ENCODE data around the gene TCHH.

Gene TCHH

GRCh38 chr1:152118915-152119314 lies 3.7 kb upstream of the TCHH start:
- H3K36me3 ChIP-seq (ENCODE audit: control insufficient read depth in 2 of 2, insufficient read depth in 1 of 2, low read length in 2 of 2) = no peaks in the 10 kb centered on the region
- no peak for TF ChIP-seq ZNF510 (tag by site-specific recombination; IDR thresholded peaks at IDR 0.05; ENCODE audit: insufficient replicate concordance)
- CTCF ChIA-PET = interaction anchor here (1.3 to 2.8 kb wide), 3 partner anchors 23 to 67 kb away, joined by 7 to 8 read pairs (median 7); no protein-coding TSS in a partner anchor
- H3K9me3 ChIP-seq (ENCODE audit: control insufficient read depth, insufficient read depth, low read depth, low read length) = no peaks in the 10 kb centered on the region
- no peak overlapping the region for H3K27ac ChIP-seq (ENCODE audit: extremely low read depth, low read depth, low read length)
- H3K4me3 ChIP-seq (ENCODE audit: low read depth, low read length) = no peak overlapping the region
- POLR2A ChIA-PET = no interaction called here
- H3K4me1 ChIP-seq (ENCODE audit: control insufficient read depth, insufficient read depth, low read length) = no peaks in the 10 kb centered on the region

- POLR2A ChIA-PET = no interaction called here
- Histone ChIP-seq H3K27ac (ENCODE audit: extremely low read depth, low read depth, low read length) (no peak overlapping the region), H3K4me3 (ENCODE audit: low read depth, low read length) (peak overlapping the region; percentile 39; the same call in 1 of the 2 replicates), H3K36me3 (ENCODE audit: control insufficient read depth in 2 of 2, insufficient read depth in 1 of 2, low read length in 2 of 2) (no peaks in the 10 kb centered on the region), H3K4me1 (ENCODE audit: control insufficient read depth, insufficient read depth, low read length) (peaks cover 4% of the 10 kb centered on the region; the same call in 1 of the 2 replicates), H3K9me3 (ENCODE audit: control insufficient read depth, insufficient read depth, low read depth, low read length) (no peaks in the 10 kb centered on the region)
- TF ChIP-seq ZNF341 (tag by site-specific recombination; IDR thresholded peaks at IDR 0.05; ENCODE audit: low read depth) = no peak
- no peak for TF ChIP-seq ZNF571 (tag by site-specific recombination; IDR thresholded peaks at IDR 0.05)
- CTCF ChIA-PET = interaction anchor here (0.8 to 9.4 kb wide), 6 partner anchors 43 to 403 kb away, joined by 3 to 66 read pairs (median 4); no protein-coding TSS in a partner anchor
These were observed 2.3 kb downstream of the TCHH start for GRCh38 chr1:152112885-152113432.

- peaks cover 4% of the 10 kb centered on the region; the same call in 1 of the 2 replicates for H3K4me1 ChIP-seq (ENCODE audit: control insufficient read depth, insufficient read depth, low read length)
- ChIA-PET CTCF (interaction anchor here (0.7 to 9.4 kb wide), 8 partner anchors 43 to 404 kb away, joined by 3 to 66 read pairs (median 4); no protein-coding TSS in a partner anchor), POLR2A (interaction anchor here (0.6 kb wide), 1 partner anchor 629 kb away, joined by 8 read pairs; no protein-coding TSS in a partner anchor)
- no peaks in the 10 kb centered on the region for H3K9me3 ChIP-seq (ENCODE audit: control insufficient read depth, insufficient read depth, low read depth, low read length)
- H3K36me3 ChIP-seq (ENCODE audit: control insufficient read depth in 2 of 2, insufficient read depth in 1 of 2, low read length in 2 of 2) = no peaks in the 10 kb centered on the region
- peak overlapping the region; percentile 39 for H3K4me3 ChIP-seq (ENCODE audit: low read depth, low read length)
- H3K27ac ChIP-seq (ENCODE audit: extremely low read depth, low read depth, low read length) = no peak overlapping the region
- TF ChIP-seq YY2 (tag by site-specific recombination; IDR thresholded peaks at IDR 0.05) (0 out of 2 replicates have a peak, but pooled peaks have one; percentile 37), KLF7 (tag by site-specific recombination; IDR thresholded peaks at IDR 0.05; ENCODE audit: borderline replicate concordance) (no peak), ZNF677 (tag by site-specific recombination; IDR thresholded peaks at IDR 0.05) (no peak), ZNF138 (tag by site-specific recombination; IDR thresholded peaks at IDR 0.05; ENCODE audit: borderline replicate concordance) (no peak), ZNF488 (tag by site-specific recombination; IDR thresholded peaks at IDR 0.05) (no peak), ZNF449 (tag by site-specific recombination; IDR thresholded peaks at IDR 0.05) (no peak), WT1 (tag by site-specific recombination; IDR thresholded peaks at IDR 0.05) (no peak), KLF1 (tag by site-specific recombination; IDR thresholded peaks at IDR 0.05) (no peak), KLF8 (tag by site-specific recombination; IDR thresholded peaks at IDR 0.05) (no peak), PRDM4 (tag by site-specific recombination; IDR thresholded peaks at IDR 0.05) (no peak), ZNF121 (tag by site-specific recombination; IDR thresholded peaks at IDR 0.05) (no peak), ZNF768 (tag by site-specific recombination; IDR thresholded peaks at IDR 0.05) (no peak), ZNF777 (tag by site-specific recombination; IDR thresholded peaks at IDR 0.05; ENCODE audit: borderline replicate concordance) (no peak), GLIS2 (tag by site-specific recombination; IDR thresholded peaks at IDR 0.05) (no peak), ZFHX2 (tag by site-specific recombination; conservative IDR thresholded peaks at IDR 0.05) (0 out of 2 replicates have a peak, but pooled peaks have one; percentile 26), ZBTB26 (tag by site-specific recombination; optimal IDR thresholded peaks at IDR 0.05) (peak; percentile 11), ZNF18 (tag by site-specific recombination; IDR thresholded peaks at IDR 0.05) (no peak), ZNF239 (tag by site-specific recombination; IDR thresholded peaks at IDR 0.05) (no peak), EGR2 (tag by site-specific recombination; IDR thresholded peaks at IDR 0.05; ENCODE audit: low read depth) (no peak)
These were observed 3.0 kb downstream of the TCHH start for GRCh38 chr1:152112101-152112884.
